Stimulated activated naive CD8-positive, alpha-beta T cell treated with anti-CD3 and anti-CD28 coated beads, Interleukin-15, amount 100 ng/mL, for 72 hours (primary cell): ENCODE data around the gene NOXA1.

ENCODE experiments used
- ATAC-seq: fragments of 150-1000 bp; cut with Tn5 transposase; 2 replicates; pipeline ENCODE4 v1.10.0; 2021; ENCODE audit warnings: mild to moderate bottlenecking, moderate library complexity
- DNase-seq, 2 donors: peaks; one replicate each; pipeline ENCODE4 v3.0.0; 2021 to 2022
- H3K27ac Mint-ChIP-seq, 2 donors: one replicate each; pipeline ENCODE4 v1.8.0; 2022; ENCODE audit warnings: mild to moderate bottlenecking in 2 of 2, mixed read lengths in 2 of 2, moderate library complexity in 2 of 2
- H3K27me3 Mint-ChIP-seq: one replicate; pipeline ENCODE4 v1.8.0; 2022; ENCODE audit warnings: mixed read lengths
- H3K4me1 Mint-ChIP-seq: one replicate; pipeline ENCODE4 v1.8.0; 2022; ENCODE audit warnings: mild to moderate bottlenecking, mixed read lengths
- H3K4me3 Mint-ChIP-seq, 2 donors: one replicate each; pipeline ENCODE4 v1.8.0; 2022; ENCODE audit warnings: mild to moderate bottlenecking in 2 of 2, mixed read lengths in 2 of 2, moderate library complexity in 1 of 2
- H3K9me3 Mint-ChIP-seq, 2 donors: one replicate each; pipeline ENCODE4 v1.8.0; 2022; ENCODE audit warnings: mixed read lengths in 2 of 2

NOXA1 gene

DNA sequence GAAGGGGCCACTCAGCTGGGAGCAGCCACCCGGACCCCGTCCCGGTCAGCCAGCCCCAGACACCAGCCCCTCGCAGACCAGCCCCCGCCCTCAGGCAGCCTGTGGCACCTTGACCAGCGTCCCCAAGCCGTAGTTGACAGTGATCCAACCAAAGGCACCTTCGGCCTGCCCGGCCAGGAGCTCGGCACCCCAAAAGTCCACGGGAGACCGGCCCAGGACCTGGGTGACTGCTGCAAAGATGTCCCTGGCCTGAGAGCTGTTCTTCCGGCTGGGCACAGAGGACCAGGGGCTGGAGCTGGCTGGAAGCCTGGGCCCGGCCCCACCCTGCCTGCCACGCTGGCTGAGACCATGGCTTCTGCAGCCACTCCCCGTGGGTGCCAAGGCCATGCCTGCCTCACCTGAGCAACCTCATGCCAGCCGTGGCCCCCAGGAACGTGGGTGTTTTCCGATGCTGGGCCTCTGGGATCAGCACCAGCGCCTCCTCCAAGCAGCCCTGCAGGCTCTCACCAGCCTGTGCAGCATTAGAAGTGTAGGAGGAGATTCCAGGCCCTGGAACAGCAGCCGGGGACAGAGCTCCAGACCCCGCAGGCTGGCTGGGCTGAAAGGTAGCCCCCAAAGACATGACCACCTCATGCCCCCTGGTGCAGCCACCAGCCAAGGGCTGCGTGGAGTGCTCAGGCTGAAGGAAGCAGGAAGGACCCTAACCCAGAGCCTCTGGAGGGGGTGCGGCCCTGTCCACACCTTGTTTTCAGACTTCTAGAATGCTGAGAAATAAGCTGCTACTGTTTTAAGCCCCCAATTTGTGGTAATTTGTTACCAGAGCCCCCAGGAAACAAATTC, 13.8 kb downstream of the NOXA1 start:
- Mint-ChIP-seq H3K27me3 (peaks cover 12% of the 10 kb centered on the region), H3K4me1 (peaks cover 9% of the 10 kb centered on the region), H3K27ac (no peak overlapping the region), H3K4me3 (no peak overlapping the region), H3K9me3 (no peaks in the 10 kb centered on the region)
- no peak for ATAC-seq
- no peak for DNase-seq

DNA sequence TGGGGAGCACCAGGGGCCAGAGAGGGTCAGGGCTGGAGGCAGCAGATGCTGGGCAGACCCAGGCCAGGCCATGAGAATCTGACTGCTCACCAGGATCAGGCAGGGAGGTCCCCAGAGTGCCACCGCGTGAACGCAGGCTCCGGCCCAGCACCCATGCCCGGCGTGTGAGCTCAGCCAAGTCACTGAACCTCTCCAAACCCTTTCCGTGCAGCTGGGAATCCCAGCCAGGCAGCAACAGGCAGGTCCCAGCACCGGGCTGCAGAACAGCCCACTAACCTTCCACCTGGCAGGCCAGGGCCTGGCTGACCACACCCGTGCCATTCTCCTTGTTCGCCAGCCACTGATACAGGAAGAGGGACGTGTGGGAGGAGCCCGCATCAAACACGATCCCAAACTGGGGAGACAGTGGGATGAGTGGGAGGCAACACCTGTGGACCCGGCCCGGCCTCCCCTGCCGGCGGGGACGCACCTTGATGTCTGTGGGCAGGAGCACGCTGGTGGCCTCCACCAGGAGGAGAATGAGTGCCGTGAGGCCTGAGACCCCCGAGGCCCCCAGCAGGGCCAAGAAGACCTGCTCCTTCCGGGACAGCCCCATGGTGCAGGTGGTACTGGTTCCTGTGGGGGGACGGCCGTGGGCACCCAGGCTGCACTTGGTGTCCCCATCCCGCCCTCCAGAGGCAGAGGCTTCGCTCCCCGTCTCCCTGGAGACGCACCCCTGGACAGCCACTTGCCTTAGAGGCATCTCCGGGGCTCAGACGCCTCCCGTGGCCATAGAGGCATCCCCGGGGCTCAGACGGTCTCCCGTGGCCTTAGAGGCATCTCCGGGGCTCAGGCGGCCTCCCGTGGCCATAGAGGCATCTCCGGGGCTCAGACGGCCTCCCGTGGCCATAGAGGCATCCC, 14.7 kb downstream of the NOXA1 start:
- no peak overlapping the region for H3K4me3 Mint-ChIP-seq
- ATAC-seq (no peak), DNase-seq (no peak)
- no peaks in the 10 kb centered on the region for H3K9me3 Mint-ChIP-seq
- H3K27ac Mint-ChIP-seq = no peak overlapping the region
- H3K4me1 Mint-ChIP-seq = peaks cover 11% of the 10 kb centered on the region
- H3K27me3 Mint-ChIP-seq = peaks cover 20% of the 10 kb centered on the region

- no peak overlapping the region for H3K4me3 Mint-ChIP-seq
- H3K27me3 Mint-ChIP-seq = peaks cover 25% of the 10 kb centered on the region
- DNase-seq = no peak
- no peak for ATAC-seq
- peaks cover 11% of the 10 kb centered on the region for H3K4me1 Mint-ChIP-seq
- H3K9me3 Mint-ChIP-seq = no peaks in the 10 kb centered on the region
- H3K27ac Mint-ChIP-seq = no peak overlapping the region
These were observed 15.5 kb downstream of the NOXA1 start for GRCh38 chr9:137438591-137439157.

DNA sequence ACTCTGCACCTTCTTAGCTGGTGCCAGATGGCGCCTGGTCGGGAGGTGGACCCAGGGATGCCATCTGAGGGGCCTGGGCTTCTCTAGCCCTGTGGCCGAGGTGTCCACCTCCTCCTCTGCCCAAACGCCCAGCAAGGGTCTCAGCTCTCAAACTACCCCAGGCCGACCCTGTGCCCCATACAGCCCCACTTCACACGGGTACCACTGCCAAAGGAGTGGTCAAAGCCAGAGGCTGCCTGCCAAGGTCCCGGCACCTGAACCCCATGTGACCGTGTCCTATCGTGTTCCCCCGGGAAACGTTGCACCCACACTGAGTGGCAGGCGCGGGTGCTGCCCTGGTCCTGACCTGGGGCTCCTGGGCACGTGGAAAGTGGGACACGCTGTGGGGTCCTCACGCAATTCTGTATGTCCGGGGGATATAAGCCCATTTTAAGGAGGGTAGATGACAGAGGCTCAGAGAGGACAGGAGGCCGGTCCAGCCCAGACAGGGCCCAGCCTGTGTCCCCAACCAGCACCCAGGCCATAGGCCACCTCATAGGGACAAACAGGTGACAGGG, 16.0 kb downstream of the NOXA1 start:
- Mint-ChIP-seq H3K27ac (no peak overlapping the region), H3K4me1 (peaks cover 11% of the 10 kb centered on the region), H3K9me3 (no peaks in the 10 kb centered on the region), H3K27me3 (peaks cover 30% of the 10 kb centered on the region), H3K4me3 (peak overlapping the region in 1 of 2 donors; percentile 45)
- ATAC-seq (no peak), DNase-seq (no peak)

GRCh38 chr9:137441289-137441934, 18.2 kb downstream of the NOXA1 start, which contains the start of gene ENTPD8:
Gene ENTPD8 (minus strand): TSS chr9:137441357. CDS start chr9:137438285, 3,072 bp downstream.
- no peak within 1 kb of the TSS for H3K27ac Mint-ChIP-seq
- no peaks in the 10 kb centered on the region for H3K9me3 Mint-ChIP-seq
- DNase-seq = no peak
- H3K4me3 Mint-ChIP-seq = peak within 1 kb of the TSS; percentile 68 to 79
- peaks cover 26% of the 10 kb centered on the region for H3K4me1 Mint-ChIP-seq
- ATAC-seq = peak; percentile 16
- H3K27me3 Mint-ChIP-seq = peaks cover 36% of the 10 kb centered on the region

DNA sequence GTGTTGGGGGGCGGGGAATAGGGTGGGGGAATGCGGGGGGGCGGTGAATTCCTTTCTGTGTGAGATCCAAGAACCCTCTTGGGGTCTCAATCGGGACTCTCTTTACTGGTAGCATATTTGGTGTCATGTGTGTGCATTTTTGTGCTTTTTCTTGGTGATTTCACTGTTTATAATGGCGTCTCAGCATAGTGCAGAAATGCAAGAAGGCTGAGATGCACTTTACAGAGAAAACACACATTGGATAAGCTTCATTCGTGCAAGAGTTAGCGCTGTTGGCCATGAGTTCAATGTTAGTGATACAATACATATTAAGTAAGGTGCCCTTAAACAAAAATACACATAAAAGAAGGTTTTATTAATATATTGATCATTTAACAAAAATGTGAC, 18.7 kb downstream of the NOXA1 start:
- Mint-ChIP-seq H3K27me3 (peaks cover 36% of the 10 kb centered on the region), H3K4me3 (peak overlapping the region; percentile 68 to 79), H3K4me1 (peaks cover 28% of the 10 kb centered on the region), H3K9me3 (no peaks in the 10 kb centered on the region), H3K27ac (no peak overlapping the region)
- no peak for DNase-seq
- ATAC-seq = no peak

- Mint-ChIP-seq H3K4me3 (no peak overlapping the region), H3K27ac (no peak overlapping the region), H3K27me3 (peaks cover 35% of the 10 kb centered on the region), H3K9me3 (no peaks in the 10 kb centered on the region), H3K4me1 (peaks cover 48% of the 10 kb centered on the region)
- DNase-seq = no peak
- ATAC-seq = no peak
These were observed 21.1 kb downstream of the NOXA1 start for GRCh38 chr9:137444106-137444790.

DNA sequence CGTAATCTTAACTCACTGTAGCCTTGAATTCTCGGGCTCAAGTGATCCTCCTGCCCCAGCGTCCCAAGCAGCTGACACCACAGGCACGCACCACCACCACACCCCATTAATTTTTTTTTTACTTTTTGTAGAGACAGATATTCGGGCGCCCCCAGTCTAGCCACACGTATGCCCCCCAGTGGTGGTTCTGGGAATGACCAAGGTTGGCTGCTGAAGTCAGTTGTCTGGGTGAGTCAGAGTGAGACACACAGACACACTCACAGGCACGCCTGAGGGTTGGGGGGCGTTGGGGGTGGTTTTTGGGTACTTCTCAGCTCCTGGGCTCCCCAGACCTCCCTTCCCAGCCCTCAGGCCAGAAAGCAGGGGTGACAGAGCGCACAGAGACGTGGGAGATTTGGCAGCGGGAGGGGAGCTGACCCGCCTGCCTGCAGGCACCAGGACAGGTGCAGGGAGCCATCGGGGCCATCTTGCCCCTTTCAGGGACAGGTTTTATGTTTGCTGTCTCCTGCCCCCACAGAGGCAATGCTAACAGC, 22.1 kb downstream of the NOXA1 start:
- Mint-ChIP-seq H3K4me1 (peaks cover 59% of the 10 kb centered on the region), H3K27me3 (peaks cover 29% of the 10 kb centered on the region), H3K4me3 (no peak overlapping the region), H3K9me3 (no peaks in the 10 kb centered on the region), H3K27ac (no peak overlapping the region)
- ATAC-seq (peak; percentile 80), DNase-seq (peak; percentile 83 to 86)

DNA sequence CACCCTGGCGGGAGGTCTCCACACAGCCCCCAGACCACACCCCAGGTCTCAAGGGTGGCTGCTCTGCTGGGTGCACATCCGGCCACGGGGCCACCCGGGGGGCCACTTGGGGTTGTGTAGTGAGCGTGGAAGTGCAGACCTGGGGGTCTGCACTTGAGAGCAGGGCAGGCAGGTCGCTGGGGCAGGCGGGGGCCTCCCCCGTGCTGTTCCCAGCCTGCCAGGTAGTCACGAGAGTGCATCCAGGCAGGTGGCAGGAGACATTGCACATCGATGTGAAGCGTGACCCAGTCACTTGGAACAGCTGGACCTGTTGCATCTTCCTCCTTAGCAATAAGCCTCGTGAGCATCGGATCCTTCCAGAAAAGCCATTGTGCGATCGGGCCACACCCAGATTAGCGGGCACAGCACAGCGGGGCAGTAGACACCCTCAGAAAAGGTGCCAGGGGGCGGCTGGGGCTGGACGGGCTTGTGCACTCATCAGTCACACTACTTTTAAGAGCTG, 22.8 kb downstream of the NOXA1 start:
- H3K27me3 Mint-ChIP-seq = peaks cover 29% of the 10 kb centered on the region
- no peaks in the 10 kb centered on the region for H3K9me3 Mint-ChIP-seq
- DNase-seq (no peak), ATAC-seq (peak; percentile 15)
- H3K4me1 Mint-ChIP-seq = peaks cover 65% of the 10 kb centered on the region
- no peak overlapping the region for H3K27ac Mint-ChIP-seq
- no peak overlapping the region for H3K4me3 Mint-ChIP-seq

GRCh38 chr9:137446851-137447471, 23.8 kb downstream of the NOXA1 start:
- Mint-ChIP-seq H3K27ac (no peak overlapping the region), H3K4me1 (peaks cover 68% of the 10 kb centered on the region), H3K9me3 (no peaks in the 10 kb centered on the region), H3K4me3 (no peak overlapping the region), H3K27me3 (peaks cover 24% of the 10 kb centered on the region)
- no peak for DNase-seq
- ATAC-seq = no peak

DNA sequence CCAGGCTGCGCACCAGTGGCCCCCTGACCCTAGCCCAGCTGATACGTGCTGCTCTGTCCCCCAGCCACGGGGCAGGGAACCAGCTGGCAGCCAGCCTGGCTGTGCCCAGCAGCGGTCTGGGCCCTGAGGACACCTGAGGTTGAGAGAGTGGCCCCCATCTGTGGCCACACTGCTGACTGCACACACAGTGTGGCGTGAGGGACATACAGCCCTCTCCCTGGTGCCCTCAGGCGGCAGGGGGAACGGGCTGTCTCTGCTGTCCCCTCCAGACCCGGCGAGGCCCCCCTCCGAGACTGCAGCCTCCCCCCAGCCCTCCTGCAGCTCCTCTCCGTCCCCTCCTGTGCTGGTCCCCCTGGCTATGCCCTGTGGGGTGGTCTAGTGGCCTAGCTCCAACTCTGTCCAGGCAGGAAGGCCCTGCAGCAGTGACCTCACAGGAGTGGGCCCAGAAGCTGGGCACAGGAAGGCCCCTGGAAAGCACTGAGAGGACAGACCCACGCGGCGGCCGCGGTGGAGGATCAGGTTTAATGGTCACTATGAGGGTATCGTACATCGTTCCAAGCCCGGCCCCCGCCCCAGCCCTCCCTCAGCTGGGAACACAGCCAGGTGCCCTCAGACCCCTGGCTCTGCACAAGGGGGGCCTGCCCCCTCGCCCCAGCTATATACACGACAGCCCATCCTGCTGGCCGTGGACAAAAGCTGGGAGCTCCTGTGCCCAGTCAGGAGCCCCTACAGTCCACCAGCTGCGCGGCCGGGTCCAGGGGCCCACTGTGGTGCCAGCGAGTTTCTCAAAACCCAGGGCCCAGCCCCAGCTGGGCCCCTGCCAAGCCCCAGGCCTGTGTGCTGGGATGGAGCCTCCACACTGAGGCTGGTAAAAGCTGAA, 24.8 kb downstream of the NOXA1 start:
- ATAC-seq = no peak
- H3K4me3 Mint-ChIP-seq = no peak overlapping the region
- H3K4me1 Mint-ChIP-seq = peaks cover 75% of the 10 kb centered on the region
- H3K27me3 Mint-ChIP-seq = peaks cover 17% of the 10 kb centered on the region
- no peak overlapping the region for H3K27ac Mint-ChIP-seq
- no peaks in the 10 kb centered on the region for H3K9me3 Mint-ChIP-seq
- DNase-seq = no peak

DNA sequence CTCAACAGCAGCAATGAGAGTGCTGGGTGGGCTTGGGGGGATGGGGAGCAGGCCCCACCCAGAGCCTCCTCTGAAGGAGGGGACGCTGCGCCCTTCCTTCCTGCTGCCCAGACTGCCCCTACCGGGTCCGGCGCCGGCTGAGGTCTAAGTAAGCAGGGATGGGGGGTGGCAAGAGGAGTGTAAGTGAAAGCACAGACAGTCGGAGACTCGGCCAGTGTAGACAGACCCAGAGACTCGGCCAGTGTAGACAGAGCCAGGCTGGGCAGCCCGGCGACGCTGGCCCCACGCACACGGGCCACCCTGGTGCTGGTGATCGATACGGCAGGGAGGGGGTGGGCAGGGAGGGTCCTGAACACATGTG, 25.4 kb downstream of the NOXA1 start:
- H3K4me3 Mint-ChIP-seq = no peak overlapping the region
- peaks cover 13% of the 10 kb centered on the region for H3K27me3 Mint-ChIP-seq
- DNase-seq = no peak
- no peak overlapping the region for H3K27ac Mint-ChIP-seq
- peak; percentile 18 for ATAC-seq
- H3K9me3 Mint-ChIP-seq = no peaks in the 10 kb centered on the region
- H3K4me1 Mint-ChIP-seq = peaks cover 81% of the 10 kb centered on the region
